Upper lobe of left lung (tissue), 4 donors: ENCODE measurements around the gene FNDC3B.

Experiments
- POLR2A ChIP-seq, 4 donors: fragments of 450-650 bp; IDR thresholded peaks; one replicate each; pipeline ENCODE4 v1.5.1; 2016 to 2017; ENCODE audit warnings: antibody characterized with exemption in 4 of 4, mild to moderate bottlenecking in 2 of 4
- POLR2AphosphoS5 ChIP-seq, 2 donors: sonication (generic); formaldehyde crosslinking; IDR thresholded peaks; one replicate each; pipeline ENCODE4 v1.5.1; 2017; ENCODE audit warnings: antibody characterized with exemption in 2 of 2
- TF ChIP-seq, protein P1 (sequence below), 6 experiments: fragments of 450-650 bp in 4 of 6; fragments of 200-600 bp in 2 of 6; sonication (generic) in 2 of 6; IDR thresholded peaks; one replicate each; pipeline ENCODE4 v1.5.1; 2016 to 2019; ENCODE audit warnings: antibody characterized with exemption in 6 of 6

DNA sequence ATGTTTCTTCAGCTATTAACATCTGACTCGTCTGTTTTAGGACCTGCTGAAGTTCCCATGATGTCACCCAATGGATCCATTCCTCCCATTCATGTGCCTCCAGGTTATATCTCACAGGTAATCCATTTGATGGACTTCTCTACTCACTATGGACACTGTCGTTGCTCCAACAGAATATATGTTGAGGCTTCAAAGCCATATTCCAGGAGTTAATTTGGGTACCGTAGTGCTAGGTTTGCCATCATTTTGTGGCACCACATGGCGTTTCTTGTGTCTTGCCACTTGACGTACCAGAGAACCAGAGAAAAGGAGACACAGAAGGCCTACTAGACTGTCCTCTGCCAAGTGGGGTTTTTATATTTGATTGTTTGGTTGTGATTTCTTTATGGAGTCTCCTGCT is 187.5 kb downstream of the FNDC3B start:
- TF ChIP-seq, protein P1, sequence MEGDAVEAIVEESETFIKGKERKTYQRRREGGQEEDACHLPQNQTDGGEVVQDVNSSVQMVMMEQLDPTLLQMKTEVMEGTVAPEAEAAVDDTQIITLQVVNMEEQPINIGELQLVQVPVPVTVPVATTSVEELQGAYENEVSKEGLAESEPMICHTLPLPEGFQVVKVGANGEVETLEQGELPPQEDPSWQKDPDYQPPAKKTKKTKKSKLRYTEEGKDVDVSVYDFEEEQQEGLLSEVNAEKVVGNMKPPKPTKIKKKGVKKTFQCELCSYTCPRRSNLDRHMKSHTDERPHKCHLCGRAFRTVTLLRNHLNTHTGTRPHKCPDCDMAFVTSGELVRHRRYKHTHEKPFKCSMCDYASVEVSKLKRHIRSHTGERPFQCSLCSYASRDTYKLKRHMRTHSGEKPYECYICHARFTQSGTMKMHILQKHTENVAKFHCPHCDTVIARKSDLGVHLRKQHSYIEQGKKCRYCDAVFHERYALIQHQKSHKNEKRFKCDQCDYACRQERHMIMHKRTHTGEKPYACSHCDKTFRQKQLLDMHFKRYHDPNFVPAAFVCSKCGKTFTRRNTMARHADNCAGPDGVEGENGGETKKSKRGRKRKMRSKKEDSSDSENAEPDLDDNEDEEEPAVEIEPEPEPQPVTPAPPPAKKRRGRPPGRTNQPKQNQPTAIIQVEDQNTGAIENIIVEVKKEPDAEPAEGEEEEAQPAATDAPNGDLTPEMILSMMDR (IDR thresholded peaks at IDR 0.05) = no peak
- TF ChIP-seq POLR2A (IDR thresholded peaks at IDR 0.05) (no peak), POLR2AphosphoS5 (IDR thresholded peaks at IDR 0.05) (no peak)
